ENCODE data around the gene EEIG1.

EEIG1 gene

DNA sequence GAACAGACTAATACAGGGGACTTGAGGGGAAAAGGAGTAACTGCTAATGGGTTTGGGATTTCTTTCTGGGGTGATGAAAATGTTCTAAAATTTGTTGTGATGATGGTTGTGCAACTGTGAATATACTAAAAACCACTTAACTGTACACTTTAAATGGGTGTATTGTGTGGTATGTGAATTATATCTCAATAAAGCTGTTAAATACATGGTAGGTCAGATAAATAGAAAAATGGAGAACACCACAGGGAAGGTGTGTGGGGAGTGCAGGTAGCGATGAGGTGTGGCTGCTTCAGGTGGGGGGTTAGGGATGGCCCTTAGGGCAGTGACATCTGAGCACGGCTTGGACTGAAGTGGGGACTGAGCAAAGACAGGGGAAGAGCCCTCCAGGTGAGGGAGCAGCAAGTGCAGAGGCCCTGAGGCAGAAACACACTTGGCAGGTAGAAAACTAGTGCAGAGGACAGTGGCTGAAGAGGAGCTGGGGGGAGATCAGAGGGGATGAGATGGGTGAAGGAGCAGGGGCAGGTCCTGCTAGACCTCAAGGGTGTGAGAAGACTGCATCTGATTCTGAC is 20.9 kb downstream of the EEIG1 start:
- no peak for DNase-seq (ENCODE audit: low spot score)

DNA sequence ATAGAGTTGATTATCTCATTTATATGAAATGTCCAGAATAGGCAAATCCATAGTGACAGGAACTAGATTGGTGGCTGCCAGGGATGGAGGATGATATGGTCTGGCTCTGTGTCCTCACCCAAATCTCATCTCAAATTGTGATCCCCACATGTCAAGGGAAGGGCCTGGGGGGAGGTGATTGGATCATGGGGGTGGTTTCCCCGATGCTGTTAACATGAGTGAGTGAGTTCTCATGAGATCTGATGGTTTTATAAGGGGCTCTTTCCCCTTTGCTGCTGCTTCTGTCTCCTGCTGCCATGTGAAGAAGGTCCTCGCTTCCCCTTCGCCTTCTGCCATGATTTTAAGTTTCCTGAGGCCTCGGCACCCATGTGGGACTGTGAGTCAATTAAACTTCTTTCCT is 21.4 kb downstream of the EEIG1 start:
- DNase-seq (ENCODE audit: low spot score) = no peak

DNA sequence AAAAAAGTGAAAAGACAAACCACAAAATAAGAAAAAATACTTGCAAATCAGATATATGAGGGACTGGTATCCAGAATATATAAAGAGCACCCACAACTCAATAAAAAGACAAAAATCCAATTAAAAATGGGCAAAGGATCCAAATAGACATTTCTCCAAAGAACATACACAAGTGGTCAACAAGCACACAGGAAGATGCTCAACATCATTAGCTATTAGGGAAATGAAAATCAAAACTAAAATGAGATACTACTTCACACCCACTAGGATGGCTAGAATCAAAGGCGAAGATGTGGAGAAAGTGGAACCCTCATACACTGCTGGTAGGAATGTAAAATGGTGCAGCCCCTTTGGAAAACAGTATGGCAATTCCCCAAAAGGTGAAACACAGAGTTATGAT is 22.1 kb downstream of the EEIG1 start:
- no peak for DNase-seq (ENCODE audit: low spot score)

GRCh38 chr9:127955294-127956015 is 25.3 kb downstream of the EEIG1 start:
- DNase-seq (ENCODE audit: low spot score) = peak; percentile 81

- DNase-seq (ENCODE audit: low spot score) = no peak
Measured at GRCh38 chr9:127954831-127955293, 25.9 kb downstream of the EEIG1 start.

DNA sequence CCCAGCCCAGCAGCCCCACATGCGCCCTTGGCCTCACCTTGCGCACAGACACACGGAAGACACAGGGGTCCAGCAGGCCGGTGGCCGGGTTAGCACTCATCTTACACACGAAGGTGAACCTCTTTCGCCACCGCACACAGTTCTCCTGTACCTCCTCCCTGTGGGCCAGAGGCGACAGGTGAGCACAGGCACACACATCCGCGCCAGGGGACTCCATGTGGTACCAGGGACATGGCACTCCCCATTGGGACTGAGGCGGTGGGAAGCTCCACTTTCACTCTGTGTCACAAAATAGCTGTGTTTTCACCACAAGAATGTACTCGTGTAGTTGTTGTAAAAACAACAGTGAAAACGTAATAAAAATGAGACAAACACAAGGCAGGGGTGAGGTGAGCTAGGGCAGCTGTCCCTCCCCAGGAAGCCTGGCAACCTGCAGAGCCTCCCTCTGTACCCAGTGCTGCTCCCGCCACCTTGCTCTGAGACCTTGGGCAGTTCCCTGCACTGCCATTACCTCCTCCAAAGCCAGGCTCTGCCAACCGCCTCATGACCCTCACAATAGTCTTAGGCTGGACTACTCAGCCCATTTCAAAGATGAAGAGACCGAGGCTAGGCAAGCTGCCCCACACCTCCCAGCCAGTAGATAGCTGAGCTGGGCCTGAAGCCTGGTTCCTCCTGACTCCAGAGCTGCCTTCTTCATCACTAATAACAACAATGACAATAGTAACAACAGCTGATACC is 26.9 kb downstream of the EEIG1 start:
- no peak for DNase-seq (ENCODE audit: low spot score)

- DNase-seq (ENCODE audit: low spot score) = no peak
Measured at GRCh38 chr9:127953154-127953553, 27.6 kb downstream of the EEIG1 start.

GRCh38 chr9:127950513-127951289 is 30.1 kb downstream of the EEIG1 start:
- DNase-seq (ENCODE audit: low spot score) = no peak

DNA sequence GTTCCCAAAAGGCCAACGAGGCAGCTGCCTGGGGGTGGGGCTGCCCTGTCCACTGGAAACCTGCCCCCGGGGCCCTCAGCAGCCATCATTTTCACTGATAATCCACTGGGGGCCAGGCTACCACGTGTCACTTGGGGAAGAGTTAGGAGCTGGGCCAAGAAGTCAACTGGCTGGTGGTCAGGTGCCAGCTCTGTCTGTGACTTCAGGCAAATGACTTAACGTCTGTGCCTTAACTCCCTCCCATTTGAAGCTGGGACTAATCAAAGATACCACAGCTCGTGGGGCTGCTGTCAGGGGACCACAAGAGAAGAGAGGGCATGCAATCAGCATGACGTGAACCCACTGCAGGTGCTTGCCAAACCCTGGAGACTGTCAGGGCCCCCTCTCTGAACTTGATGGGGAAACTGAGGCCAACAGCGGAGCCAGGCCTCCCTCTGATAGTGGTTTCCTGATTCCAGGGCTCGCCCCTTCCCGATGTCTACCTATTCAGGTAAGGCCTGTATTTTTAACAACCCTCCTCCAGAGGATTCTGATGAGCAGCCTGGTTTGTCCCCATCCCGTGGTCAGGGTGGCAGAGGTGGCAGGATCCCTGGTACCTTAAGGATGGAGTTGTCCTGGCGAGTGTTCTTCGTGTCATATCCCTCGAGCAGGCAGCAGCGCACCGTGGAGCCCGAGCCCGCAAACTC is 30.8 kb downstream of the EEIG1 start:
- no peak for DNase-seq (ENCODE audit: low spot score)

DNA sequence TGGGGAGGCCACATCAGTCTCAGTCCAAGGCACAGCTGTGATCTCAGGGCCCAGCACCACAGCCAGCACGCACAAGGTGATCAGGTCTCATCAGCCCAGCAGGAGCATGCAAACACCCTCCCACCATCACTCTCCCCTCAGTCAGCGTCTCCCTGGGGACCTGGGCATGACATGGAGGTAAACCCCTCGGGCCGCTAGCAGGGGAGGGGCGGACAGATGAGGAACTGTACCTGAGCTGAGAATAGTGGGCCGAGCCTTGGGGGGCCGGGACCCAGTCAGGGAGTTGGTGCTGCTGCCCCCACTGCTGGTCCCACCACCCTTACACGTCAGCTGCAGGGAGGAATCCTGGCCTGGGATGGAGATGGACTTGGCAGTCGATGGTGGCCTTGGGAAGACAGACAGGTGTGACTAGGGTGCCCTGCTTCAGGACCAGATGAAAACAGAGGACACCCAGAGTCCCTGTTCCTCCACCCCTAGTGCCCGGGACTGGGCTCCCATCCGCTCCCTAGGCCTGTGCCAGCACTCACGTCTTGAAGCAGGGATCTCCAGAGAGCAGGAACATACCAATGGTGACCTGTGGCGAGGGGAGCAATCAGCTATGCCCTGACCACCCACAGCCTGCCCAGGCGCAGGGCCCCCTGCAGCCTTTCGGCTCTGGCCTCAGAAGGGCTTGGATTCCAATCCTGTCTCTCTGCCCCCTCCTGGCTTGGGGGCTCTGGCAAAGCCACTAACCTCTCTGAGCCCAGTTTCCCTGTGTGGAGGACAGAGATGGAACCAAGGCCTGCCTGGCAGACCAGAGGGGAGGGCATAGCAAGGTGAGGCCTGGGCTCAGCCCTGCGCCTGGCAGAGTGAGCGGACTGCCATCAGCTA is 32.7 kb downstream of the EEIG1 start:
- no peak for DNase-seq (ENCODE audit: low spot score)

GRCh38 chr9:127946728-127947127 is 34.1 kb downstream of the EEIG1 start:
- no peak for DNase-seq (ENCODE audit: low spot score)

DNA sequence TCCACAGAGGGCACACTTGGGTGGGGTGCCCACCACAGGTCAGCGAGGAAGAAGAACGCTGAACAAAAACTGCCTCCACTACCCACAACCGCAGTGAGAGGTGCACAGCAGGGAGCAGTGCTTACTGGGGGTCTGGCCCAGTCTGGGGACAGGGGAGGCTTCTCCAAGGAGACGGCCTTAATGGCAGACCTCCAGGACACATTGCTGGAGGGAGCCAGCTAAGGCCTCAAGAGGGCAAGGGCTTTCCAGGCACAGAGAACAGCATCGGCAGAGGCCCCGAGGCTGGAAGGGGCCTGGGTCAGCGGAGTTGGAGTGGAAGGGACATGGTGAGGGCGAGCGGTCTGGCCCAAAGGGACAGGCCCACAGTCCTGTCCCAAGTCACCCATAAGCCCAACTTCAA is 34.8 kb downstream of the EEIG1 start:
- no peak for DNase-seq (ENCODE audit: low spot score)

GRCh38 chr9:127945338-127945737 is 35.5 kb downstream of the EEIG1 start:
- DNase-seq (ENCODE audit: low spot score) = no peak

DNA sequence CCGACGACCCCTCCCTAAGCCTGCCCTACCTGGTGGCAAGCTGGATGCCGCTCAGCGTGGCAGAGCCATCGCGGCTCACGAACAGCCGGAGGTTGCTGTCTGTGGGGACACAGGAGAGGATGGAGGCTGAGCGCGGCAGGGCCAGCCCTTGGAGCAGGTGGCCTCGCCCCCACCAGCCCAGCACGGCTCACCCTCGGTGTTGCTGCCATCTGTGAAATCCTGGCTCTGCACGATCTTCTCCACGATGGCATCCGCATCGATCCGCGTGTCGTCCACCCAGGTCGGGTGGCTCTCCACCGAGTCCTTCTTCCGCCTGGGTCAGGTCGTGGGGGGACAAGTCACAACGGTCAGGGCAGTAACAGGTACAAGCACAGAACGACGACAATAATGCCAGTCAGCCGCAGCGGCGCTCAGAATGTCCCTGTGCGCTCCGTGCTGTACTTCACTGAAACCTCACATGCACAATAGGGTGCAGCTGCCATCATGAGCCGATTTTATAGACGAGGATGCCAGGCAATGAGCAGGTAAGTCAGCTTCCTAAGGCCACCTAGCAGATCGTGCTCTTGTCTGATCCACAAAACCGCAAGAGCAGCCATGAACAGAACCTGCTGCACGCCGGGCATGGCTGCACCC is 36.1 kb downstream of the EEIG1 start:
- no peak for DNase-seq (ENCODE audit: low spot score)

DNA sequence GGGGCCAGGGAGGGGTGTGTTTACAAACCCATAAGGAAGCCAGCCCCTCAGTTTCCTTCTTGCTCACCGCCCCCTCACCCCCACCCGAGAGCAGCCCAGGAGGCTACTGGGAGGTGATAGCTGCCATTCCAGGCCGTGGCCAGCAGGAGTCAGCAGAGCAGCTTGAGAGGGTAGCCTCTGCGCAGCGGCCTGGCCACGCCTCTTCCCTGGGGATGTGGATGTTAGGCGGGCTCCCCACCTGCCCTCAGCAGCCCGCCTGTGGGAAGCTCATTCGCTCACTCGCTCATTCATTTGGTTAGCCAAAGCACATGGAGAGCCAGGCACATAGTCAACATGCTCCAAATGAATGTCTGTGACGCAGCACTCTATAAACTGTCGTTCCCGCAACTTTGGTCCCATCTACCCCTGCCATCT is 37.1 kb downstream of the EEIG1 start:
- peak; percentile 71 for DNase-seq (ENCODE audit: low spot score)

- no peak for DNase-seq (ENCODE audit: low spot score)
Measured at GRCh38 chr9:127943011-127943662, 37.7 kb downstream of the EEIG1 start.

DNA sequence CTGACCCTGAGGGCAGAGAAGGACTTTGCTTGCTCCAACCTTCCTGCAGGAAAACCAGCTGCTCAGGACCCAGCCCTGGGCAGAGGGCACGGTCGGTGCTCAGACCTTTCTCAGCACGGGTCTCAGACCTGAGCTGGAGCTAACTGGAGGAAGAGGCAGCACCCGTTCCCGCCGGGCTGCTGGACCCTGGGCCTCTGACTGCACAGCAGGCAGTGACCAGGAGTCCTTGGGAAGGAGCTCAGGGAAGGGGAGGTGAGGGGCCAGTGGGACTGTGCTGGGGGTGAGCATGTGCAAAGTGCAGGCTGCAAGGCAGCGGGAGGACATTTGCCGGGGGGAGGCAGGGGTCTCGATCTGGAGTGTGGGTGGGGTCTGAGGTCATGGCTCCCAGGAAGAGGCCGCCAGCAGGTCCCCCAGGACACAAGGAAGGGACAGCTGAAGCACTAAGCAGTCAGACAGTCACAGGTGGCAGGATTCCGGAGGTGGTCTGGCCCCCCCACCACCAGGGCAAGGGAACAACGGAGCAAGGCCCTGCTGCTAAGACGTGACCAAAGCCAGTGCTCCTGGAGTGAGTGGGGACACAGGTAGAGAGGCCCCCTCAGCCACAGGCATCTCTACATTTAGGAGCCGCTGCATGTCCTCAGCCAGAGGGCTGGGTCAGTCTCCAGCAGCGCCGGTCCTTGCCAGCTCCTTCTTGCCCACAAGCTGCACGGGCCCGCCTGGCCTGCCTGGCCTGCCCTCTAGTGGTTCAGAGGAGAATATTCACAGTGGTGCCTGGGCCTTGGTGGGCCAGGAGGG is 38.4 kb downstream of the EEIG1 start:
- peak; percentile 40 for DNase-seq (ENCODE audit: low spot score)

DNA sequence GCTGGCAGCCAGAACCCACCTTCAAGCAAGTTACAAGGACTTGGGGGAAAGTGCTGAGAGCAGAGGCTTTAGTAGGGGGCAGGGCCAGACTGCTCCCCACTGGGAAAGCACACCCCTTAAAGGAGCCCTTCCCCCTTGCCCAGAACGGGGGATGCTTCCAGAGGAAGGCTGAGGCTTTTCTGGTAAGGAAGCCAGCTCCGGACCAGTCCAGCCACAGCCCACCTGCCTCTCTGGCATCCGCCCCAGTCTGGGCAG is 38.9 kb downstream of the EEIG1 start:
- DNase-seq (ENCODE audit: low spot score) = no peak

Data from CD4-positive, alpha-beta T cell treated with Interleukin-6 at 100 ng/mL for 8 hours (primary cell).